NCI-H1048 (cell line): Measurements from ENCODE around the gene NTNG1.

Experiments used
- DNase-seq: peaks from one replicate; lab custom pipeline; 2025; lab: John Stamatoyannopoulos, UW

Gene NTNG1

GRCh38 chr1:107454791-107455190 is 314.0 kb downstream of the NTNG1 start:
- DNase-seq = no peak

- no peak for DNase-seq
Measured at GRCh38 chr1:107457989-107458388, 317.1 kb downstream of the NTNG1 start.

- no peak for DNase-seq
Measured at GRCh38 chr1:107459204-107459904, 318.5 kb downstream of the NTNG1 start.

- DNase-seq = no peak
Measured at GRCh38 chr1:107460035-107460434, 319.2 kb downstream of the NTNG1 start.

- no peak for DNase-seq
Measured at GRCh38 chr1:107464827-107465226, 324.0 kb downstream of the NTNG1 start.

GRCh38 chr1:107467286-107467685 is 326.4 kb downstream of the NTNG1 start:
- DNase-seq = no peak

GRCh38 chr1:107467811-107468210 is 327.0 kb downstream of the NTNG1 start:
- no peak for DNase-seq

- DNase-seq = no peak
Measured at GRCh38 chr1:107473065-107473464, 332.2 kb downstream of the NTNG1 start.

GRCh38 chr1:107474877-107475612 is 334.2 kb downstream of the NTNG1 start:
- DNase-seq = no peak

- DNase-seq = no peak
Measured at GRCh38 chr1:107477233-107477632, 336.4 kb downstream of the NTNG1 start.

- DNase-seq = no peak
Measured at GRCh38 chr1:107479865-107480350, 339.1 kb downstream of the NTNG1 start.

GRCh38 chr1:107480548-107481415 is 339.9 kb downstream of the NTNG1 start:
- no peak for DNase-seq

GRCh38 chr1:107481756-107482384 is 341.0 kb downstream of the NTNG1 start:
- no peak for DNase-seq

- DNase-seq = no peak
Measured at GRCh38 chr1:107483949-107484348, 343.1 kb downstream of the NTNG1 start.

GRCh38 chr1:107486349-107486748 is 345.5 kb downstream of the NTNG1 start:
- no peak for DNase-seq

- DNase-seq = no peak
Measured at GRCh38 chr1:107487506-107487905, 346.7 kb downstream of the NTNG1 start.

GRCh38 chr1:107491582-107491981 is 350.7 kb downstream of the NTNG1 start:
- DNase-seq = no peak

GRCh38 chr1:107493111-107493716 is 352.4 kb downstream of the NTNG1 start:
- DNase-seq = no peak

GRCh38 chr1:107494061-107494460 is 353.2 kb downstream of the NTNG1 start:
- no peak for DNase-seq

- DNase-seq = no peak
Measured at GRCh38 chr1:107496002-107496401, 355.2 kb downstream of the NTNG1 start.

- no peak for DNase-seq
Measured at GRCh38 chr1:107499139-107499744, 358.4 kb downstream of the NTNG1 start.
